ENCODE results near the gene B4GALNT3. TPM values are rescaled to one million over a fixed set of nuclear protein-coding genes. Genes with fewer than 3 reads are reported as not detected.

Gene B4GALNT3
- total RNA-seq, 2 experiments from 2014 or later, result 0.37 to 0.64 TPM

- no peaks in the 10 kb centered on the region for H3K36me3 Mint-ChIP-seq
- peaks cover 6% of the 10 kb centered on the region for H3K4me1 Mint-ChIP-seq
- H3K27me3 Mint-ChIP-seq, result peaks cover 16% of the 10 kb centered on the region
- H3K27ac Mint-ChIP-seq, result no peak overlapping the region
- DNase-seq (no peak), ATAC-seq (no peak)
- no peak overlapping the region for H3K4me3 Mint-ChIP-seq
- no peaks in the 10 kb centered on the region for H3K9me3 Mint-ChIP-seq (ENCODE audit: low read depth)
- CTCF ChIA-PET, result interaction anchor here (1.1 kb wide), 1 partner anchor 44 kb away, joined by 3 read pairs; no protein-coding TSS in a partner anchor
Observed at GRCh38 chr12:503111-503761, 43.5 kb downstream of the B4GALNT3 start.

GRCh38 chr12:505221-505620, 45.5 kb downstream of the B4GALNT3 start:
- Mint-ChIP-seq H3K27me3 (peaks cover 22% of the 10 kb centered on the region), H3K9me3 (ENCODE audit: low read depth) (no peaks in the 10 kb centered on the region), H3K4me1 (peaks cover 5% of the 10 kb centered on the region), H3K4me3 (no peak overlapping the region), H3K36me3 (no peaks in the 10 kb centered on the region), H3K27ac (no peak overlapping the region)
- CTCF ChIA-PET, result no interaction called here
- DNase-seq (no peak), ATAC-seq (no peak)

- Mint-ChIP-seq H3K27me3 (peaks cover 22% of the 10 kb centered on the region), H3K9me3 (ENCODE audit: low read depth) (no peaks in the 10 kb centered on the region), H3K27ac (no peak overlapping the region), H3K4me3 (no peak overlapping the region), H3K36me3 (no peaks in the 10 kb centered on the region), H3K4me1 (peaks cover 5% of the 10 kb centered on the region)
- CTCF ChIA-PET, result no interaction called here
- ATAC-seq (no peak), DNase-seq (no peak)
Observed at GRCh38 chr12:507391-507796, 47.7 kb downstream of the B4GALNT3 start.

- no peak for ATAC-seq
- H3K4me1 Mint-ChIP-seq, result peaks cover 3% of the 10 kb centered on the region
- no peaks in the 10 kb centered on the region for H3K36me3 Mint-ChIP-seq
- peaks cover 20% of the 10 kb centered on the region for H3K27me3 Mint-ChIP-seq
- CTCF ChIA-PET, result interaction anchor here (0.7 kb wide), 1 partner anchor 56 kb away, joined by 3 read pairs; no protein-coding TSS in a partner anchor
- no peak overlapping the region for H3K27ac Mint-ChIP-seq
- no peaks in the 10 kb centered on the region for H3K9me3 Mint-ChIP-seq (ENCODE audit: low read depth)
- no peak for DNase-seq
- no peak overlapping the region for H3K4me3 Mint-ChIP-seq
Observed at GRCh38 chr12:508145-508544, 48.4 kb downstream of the B4GALNT3 start.

DNA sequence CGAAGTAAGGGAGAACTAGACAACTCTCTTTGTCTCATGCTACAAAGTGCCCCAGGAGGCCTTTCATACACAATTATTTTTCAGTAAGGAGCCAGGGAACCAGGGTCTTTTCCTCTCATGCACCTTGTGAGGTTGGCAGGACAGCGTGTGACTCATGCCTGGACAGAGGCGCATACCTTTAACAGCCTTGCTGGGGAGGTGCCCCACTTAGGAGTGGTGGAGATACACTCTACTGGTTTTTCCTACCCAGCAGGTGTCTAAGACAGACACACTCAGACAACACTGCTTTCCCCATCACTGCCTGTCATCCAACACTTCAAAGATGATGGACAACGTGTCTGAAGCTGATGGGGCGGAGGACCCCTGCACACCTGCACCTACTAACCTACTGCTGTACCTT, 49.1 kb downstream of the B4GALNT3 start:
- ATAC-seq (no peak), DNase-seq (no peak)
- no peaks in the 10 kb centered on the region for H3K9me3 Mint-ChIP-seq (ENCODE audit: low read depth)
- peaks cover 1% of the 10 kb centered on the region for H3K4me1 Mint-ChIP-seq
- H3K27ac Mint-ChIP-seq, result no peak overlapping the region
- H3K4me3 Mint-ChIP-seq, result no peak overlapping the region
- peaks cover 16% of the 10 kb centered on the region for H3K27me3 Mint-ChIP-seq
- CTCF ChIA-PET, result interaction anchor here (0.7 kb wide), 1 partner anchor 56 kb away, joined by 3 read pairs; no protein-coding TSS in a partner anchor
- H3K36me3 Mint-ChIP-seq, result no peaks in the 10 kb centered on the region

DNA sequence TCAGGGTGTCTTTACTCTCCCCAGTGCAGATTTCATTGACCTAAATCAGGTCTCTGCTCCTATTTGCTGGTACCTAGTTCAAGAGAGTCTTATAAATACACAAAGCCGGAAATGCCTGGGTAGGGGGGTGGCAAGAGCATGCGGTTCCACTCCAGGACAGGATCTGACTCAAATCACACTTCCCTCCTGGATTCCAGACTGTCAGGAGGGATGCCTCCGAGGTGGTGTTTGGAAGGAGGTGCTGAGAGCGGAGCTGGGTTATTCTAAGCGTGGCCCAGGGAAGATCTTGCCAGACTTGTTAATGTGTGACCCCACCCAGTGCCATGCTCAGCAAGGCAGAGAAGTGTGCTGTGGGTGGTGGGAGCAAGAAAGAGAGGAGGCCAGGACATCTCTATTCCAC, 49.8 kb downstream of the B4GALNT3 start:
- DNase-seq (no peak), ATAC-seq (no peak)
- peaks cover 16% of the 10 kb centered on the region for H3K27me3 Mint-ChIP-seq
- no peak overlapping the region for H3K27ac Mint-ChIP-seq
- H3K9me3 Mint-ChIP-seq (ENCODE audit: low read depth), result no peaks in the 10 kb centered on the region
- CTCF ChIA-PET, result interaction anchor here (0.9 kb wide), 1 partner anchor 10 kb away, joined by 3 read pairs; no protein-coding TSS in a partner anchor
- H3K4me1 Mint-ChIP-seq, result peaks cover 3% of the 10 kb centered on the region
- no peaks in the 10 kb centered on the region for H3K36me3 Mint-ChIP-seq
- no peak overlapping the region for H3K4me3 Mint-ChIP-seq

GRCh38 chr12:510071-510825, 50.5 kb downstream of the B4GALNT3 start:
- Mint-ChIP-seq H3K4me3 (no peak overlapping the region), H3K27me3 (peaks cover 14% of the 10 kb centered on the region), H3K27ac (no peak overlapping the region), H3K9me3 (ENCODE audit: low read depth) (no peaks in the 10 kb centered on the region), H3K36me3 (no peaks in the 10 kb centered on the region), H3K4me1 (peaks cover 3% of the 10 kb centered on the region)
- no peak for DNase-seq
- no peak for ATAC-seq
- CTCF ChIA-PET, result interaction anchor here (0.8 to 0.9 kb wide), 2 partner anchors 9 to 58 kb away, joined by 3 to 4 read pairs; no protein-coding TSS in a partner anchor

GRCh38 chr12:512933-513332, 53.2 kb downstream of the B4GALNT3 start:
- ATAC-seq, result no peak
- Mint-ChIP-seq H3K9me3 (ENCODE audit: low read depth) (no peaks in the 10 kb centered on the region), H3K27ac (no peak overlapping the region), H3K4me3 (no peak overlapping the region), H3K4me1 (peaks cover 3% of the 10 kb centered on the region), H3K36me3 (no peaks in the 10 kb centered on the region), H3K27me3 (peaks cover 6% of the 10 kb centered on the region)
- no peak for DNase-seq
- CTCF ChIA-PET, result no interaction called here

DNA sequence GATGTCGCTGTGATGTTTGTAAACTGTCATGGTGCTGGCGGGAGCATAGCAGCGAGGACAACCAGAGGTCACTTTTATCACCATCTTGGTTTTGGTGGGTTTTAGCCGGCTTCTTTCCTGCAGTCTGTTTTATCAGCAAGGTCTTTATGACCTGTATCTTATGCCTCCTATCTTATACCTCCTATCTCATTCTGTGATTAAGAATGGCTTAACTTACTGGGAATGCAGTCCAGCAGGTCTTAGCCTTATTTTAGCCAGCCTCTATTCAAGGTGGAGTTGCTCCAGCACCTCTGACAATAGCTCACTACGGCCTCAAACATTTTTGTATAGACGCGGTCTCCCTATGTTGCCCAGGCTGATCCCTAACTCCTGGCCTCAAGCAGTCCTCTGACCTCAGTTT, 53.7 kb downstream of the B4GALNT3 start:
- peaks cover 6% of the 10 kb centered on the region for H3K27me3 Mint-ChIP-seq
- H3K4me3 Mint-ChIP-seq, result no peak overlapping the region
- peaks cover 3% of the 10 kb centered on the region for H3K4me1 Mint-ChIP-seq
- H3K36me3 Mint-ChIP-seq, result no peaks in the 10 kb centered on the region
- no peaks in the 10 kb centered on the region for H3K9me3 Mint-ChIP-seq (ENCODE audit: low read depth)
- no peak overlapping the region for H3K27ac Mint-ChIP-seq
- DNase-seq (no peak), ATAC-seq (no peak)
- CTCF ChIA-PET, result no interaction called here

DNA sequence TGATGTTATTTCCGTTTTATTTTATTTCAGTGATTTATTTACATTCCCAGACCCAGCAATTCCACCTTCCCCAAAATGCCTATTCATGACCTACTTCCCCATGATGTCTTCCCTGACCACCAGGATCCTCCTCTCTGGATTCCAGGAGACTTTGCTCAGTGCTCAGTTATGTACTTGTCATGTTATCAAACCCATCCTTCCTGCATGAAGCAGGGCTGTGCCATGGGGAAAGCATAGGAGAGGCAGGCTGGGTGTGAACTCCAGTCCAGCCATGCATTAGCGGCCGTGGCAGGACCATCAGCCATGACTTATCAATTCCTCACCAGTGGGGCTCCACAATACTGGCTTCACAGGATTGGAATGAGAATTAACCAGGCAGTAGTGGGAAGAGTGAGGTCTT, 57.8 kb downstream of the B4GALNT3 start:
- Mint-ChIP-seq H3K4me1 (peaks cover 2% of the 10 kb centered on the region), H3K4me3 (no peak overlapping the region), H3K27ac (no peak overlapping the region), H3K36me3 (no peaks in the 10 kb centered on the region), H3K9me3 (ENCODE audit: low read depth) (no peaks in the 10 kb centered on the region), H3K27me3 (peaks cover 15% of the 10 kb centered on the region)
- DNase-seq (no peak), ATAC-seq (no peak)
- CTCF ChIA-PET, result interaction anchor here (2.2 kb wide), 1 partner anchor 68 kb away, joined by 6 read pairs; no protein-coding TSS in a partner anchor

DNA sequence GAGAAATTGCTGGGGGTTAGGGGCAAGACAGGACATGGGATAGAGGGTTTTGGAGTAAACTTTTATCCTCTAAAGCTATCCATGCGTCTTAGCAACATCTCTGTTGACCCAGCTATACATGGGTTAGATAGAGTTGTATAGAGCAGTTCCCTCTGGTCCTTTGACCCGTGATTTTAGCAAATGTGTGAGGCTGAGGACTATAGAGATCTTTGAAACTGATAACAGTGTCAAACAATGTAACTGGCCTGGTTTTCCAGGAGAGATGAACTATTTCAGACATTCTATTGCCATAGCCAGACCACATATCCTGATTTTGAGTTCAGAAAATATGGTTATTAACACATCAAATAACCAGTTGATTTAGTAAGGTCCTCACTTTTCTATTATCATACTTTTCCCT, 60.4 kb downstream of the B4GALNT3 start:
- no peaks in the 10 kb centered on the region for H3K36me3 Mint-ChIP-seq
- no peak for ATAC-seq
- DNase-seq, result no peak
- CTCF ChIA-PET, result interaction anchor here (1.1 to 1.6 kb wide), 3 partner anchors 11 to 63 kb away, joined by 3 to 4 read pairs (median 3); no protein-coding TSS in a partner anchor
- H3K4me3 Mint-ChIP-seq, result no peak overlapping the region
- peaks cover 15% of the 10 kb centered on the region for H3K27me3 Mint-ChIP-seq
- no peaks in the 10 kb centered on the region for H3K9me3 Mint-ChIP-seq (ENCODE audit: low read depth)
- no peak overlapping the region for H3K27ac Mint-ChIP-seq
- no peaks in the 10 kb centered on the region for H3K4me1 Mint-ChIP-seq

- Mint-ChIP-seq H3K27me3 (peaks cover 15% of the 10 kb centered on the region), H3K9me3 (ENCODE audit: low read depth) (no peaks in the 10 kb centered on the region), H3K27ac (no peak overlapping the region), H3K36me3 (no peaks in the 10 kb centered on the region), H3K4me1 (no peaks in the 10 kb centered on the region), H3K4me3 (no peak overlapping the region)
- CTCF ChIA-PET, result no interaction called here
- ATAC-seq, result no peak
- DNase-seq, result no peak
Observed at GRCh38 chr12:522692-523378, 63.1 kb downstream of the B4GALNT3 start.

- CTCF ChIA-PET, result interaction anchor here (1.0 kb wide), 1 partner anchor 81 kb away, joined by 4 read pairs; no protein-coding TSS in a partner anchor
- ATAC-seq (no peak), DNase-seq (no peak)
- Mint-ChIP-seq H3K27me3 (peaks cover 9% of the 10 kb centered on the region), H3K4me1 (no peaks in the 10 kb centered on the region), H3K27ac (no peak overlapping the region), H3K4me3 (no peak overlapping the region), H3K36me3 (no peaks in the 10 kb centered on the region), H3K9me3 (ENCODE audit: low read depth) (no peaks in the 10 kb centered on the region)
Observed at GRCh38 chr12:524167-524951, 64.6 kb downstream of the B4GALNT3 start.
